OCI-LY7 (cell line): ENCODE results near the gene ZW10.

Experiments used
- CTCF ChIP-seq: fragments of 200-600 bp; sonication (generic); conservative IDR thresholded peaks from 2 replicates; pipeline ENCODE4 v1.5.1; 2014; ENCODE audit warnings: mild to moderate bottlenecking, antibody characterized with exemption, low read length, moderate library complexity, mixed read lengths
- EZH2phosphoT487 ChIP-seq: fragments of 200-600 bp; sonication (generic); IDR thresholded peaks from 2 replicates; pipeline ENCODE4 v1.6.1; 2018; ENCODE audit warnings: low read depth, borderline replicate concordance, mild to moderate bottlenecking, mixed run types, antibody characterized with exemption, low read length, moderate library complexity, mixed read lengths

GRCh38 chr11:113752932-113753331 lies 20.6 kb downstream of the ZW10 start:
- TF ChIP-seq CTCF (no peak), EZH2phosphoT487 (no peak)
